ENCODE results near the gene CACNA1F.

The CACNA1F gene

GRCh38 chrX:49247916-49248811 lies 15.0 kb upstream of the CACNA1F start:
- no peaks in the 10 kb centered on the region for H3K4me1 ChIP-seq (ENCODE audit: control insufficient read depth, insufficient read depth, low read length, poor library complexity, severe bottlenecking)
- H3K36me3 ChIP-seq (ENCODE audit: control insufficient read depth, insufficient read depth, low read length), result peaks cover 24% of the 10 kb centered on the region
- no peak overlapping the region for H3K4me3 ChIP-seq (ENCODE audit: insufficient read depth, low read depth, low read length, poor library complexity, severe bottlenecking)
- H3K9me3 ChIP-seq (ENCODE audit: control insufficient read depth, low read length), result no peaks in the 10 kb centered on the region
- H3K27ac ChIP-seq (ENCODE audit: insufficient read depth, low read length, poor library complexity, severe bottlenecking), result no peak overlapping the region
- no peak for DNase-seq
- no peaks in the 10 kb centered on the region for H3K27me3 ChIP-seq (replicated peaks; ENCODE audit: control insufficient read depth, insufficient read depth, low read length, poor library complexity, severe bottlenecking)

DNA sequence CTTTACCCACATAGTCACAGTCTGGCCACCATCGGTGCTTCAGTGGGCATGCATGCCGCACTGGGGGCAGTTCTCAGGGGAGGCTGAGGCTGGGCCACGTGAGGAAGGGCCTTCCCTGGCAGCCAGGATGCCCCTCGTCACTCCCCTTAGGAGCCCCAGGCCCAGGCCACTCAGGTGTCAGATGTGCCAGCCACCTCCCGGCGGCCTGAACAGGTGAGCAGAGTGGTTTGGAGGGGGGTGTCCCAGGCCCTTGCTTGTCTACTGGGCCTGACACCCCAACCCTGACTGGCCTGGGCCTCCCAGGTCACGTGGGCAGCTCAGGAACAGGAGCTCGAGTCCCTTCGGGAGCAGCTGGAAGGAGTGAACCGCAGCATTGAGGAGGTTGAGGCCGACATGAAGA lies 14.2 kb upstream of the CACNA1F start:
- no peak for DNase-seq
- H3K36me3 ChIP-seq (ENCODE audit: control insufficient read depth, insufficient read depth, low read length), result peaks cover 26% of the 10 kb centered on the region
- no peak overlapping the region for H3K4me3 ChIP-seq (ENCODE audit: insufficient read depth, low read depth, low read length, poor library complexity, severe bottlenecking)
- no peaks in the 10 kb centered on the region for H3K4me1 ChIP-seq (ENCODE audit: control insufficient read depth, insufficient read depth, low read length, poor library complexity, severe bottlenecking)
- H3K27ac ChIP-seq (ENCODE audit: insufficient read depth, low read length, poor library complexity, severe bottlenecking), result no peak overlapping the region
- no peaks in the 10 kb centered on the region for H3K9me3 ChIP-seq (ENCODE audit: control insufficient read depth, low read length)
- H3K27me3 ChIP-seq (replicated peaks; ENCODE audit: control insufficient read depth, insufficient read depth, low read length, poor library complexity, severe bottlenecking), result no peaks in the 10 kb centered on the region

DNA sequence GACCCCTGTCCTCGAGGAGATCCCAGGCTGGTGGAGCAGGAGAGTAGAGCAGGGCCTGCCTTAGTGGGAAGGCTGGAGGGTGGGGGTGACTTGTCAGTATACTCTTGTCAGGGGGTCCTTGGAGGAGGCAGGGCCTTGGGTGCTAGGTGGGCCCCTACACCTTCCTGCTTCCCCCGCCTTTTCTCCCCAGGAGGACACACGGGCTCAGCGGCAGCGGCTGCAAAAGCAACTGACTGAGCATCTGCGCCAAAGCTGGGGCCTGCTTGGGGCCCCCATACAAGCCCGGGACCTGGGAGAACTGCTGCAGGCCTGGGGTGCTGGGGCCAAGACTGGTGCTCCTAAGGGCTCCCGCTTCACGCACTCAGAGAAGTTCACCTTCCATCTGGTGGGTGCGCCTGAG lies 13.4 kb upstream of the CACNA1F start:
- Histone ChIP-seq H3K36me3 (ENCODE audit: control insufficient read depth, insufficient read depth, low read length) (peaks cover 26% of the 10 kb centered on the region), H3K27ac (ENCODE audit: insufficient read depth, low read length, poor library complexity, severe bottlenecking) (no peak overlapping the region), H3K27me3 (replicated peaks; ENCODE audit: control insufficient read depth, insufficient read depth, low read length, poor library complexity, severe bottlenecking) (no peaks in the 10 kb centered on the region), H3K9me3 (ENCODE audit: control insufficient read depth, low read length) (no peaks in the 10 kb centered on the region), H3K4me3 (ENCODE audit: insufficient read depth, low read depth, low read length, poor library complexity, severe bottlenecking) (no peak overlapping the region), H3K4me1 (ENCODE audit: control insufficient read depth, insufficient read depth, low read length, poor library complexity, severe bottlenecking) (no peaks in the 10 kb centered on the region)
- DNase-seq, result no peak

- no peaks in the 10 kb centered on the region for H3K27me3 ChIP-seq (replicated peaks; ENCODE audit: control insufficient read depth, insufficient read depth, low read length, poor library complexity, severe bottlenecking)
- no peak for DNase-seq
- H3K4me3 ChIP-seq (ENCODE audit: insufficient read depth, low read depth, low read length, poor library complexity, severe bottlenecking), result no peak overlapping the region
- peaks cover 22% of the 10 kb centered on the region for H3K36me3 ChIP-seq (ENCODE audit: control insufficient read depth, insufficient read depth, low read length)
- no peak overlapping the region for H3K27ac ChIP-seq (ENCODE audit: insufficient read depth, low read length, poor library complexity, severe bottlenecking)
- no peaks in the 10 kb centered on the region for H3K9me3 ChIP-seq (ENCODE audit: control insufficient read depth, low read length)
- H3K4me1 ChIP-seq (ENCODE audit: control insufficient read depth, insufficient read depth, low read length, poor library complexity, severe bottlenecking), result no peaks in the 10 kb centered on the region
Observed at GRCh38 chrX:49244207-49244606, 11.1 kb upstream of the CACNA1F start.

- no peaks in the 10 kb centered on the region for H3K4me1 ChIP-seq (ENCODE audit: control insufficient read depth, insufficient read depth, low read length, poor library complexity, severe bottlenecking)
- DNase-seq, result no peak
- no peak overlapping the region for H3K4me3 ChIP-seq (ENCODE audit: insufficient read depth, low read depth, low read length, poor library complexity, severe bottlenecking)
- H3K27ac ChIP-seq (ENCODE audit: insufficient read depth, low read length, poor library complexity, severe bottlenecking), result no peak overlapping the region
- peaks cover 18% of the 10 kb centered on the region for H3K36me3 ChIP-seq (ENCODE audit: control insufficient read depth, insufficient read depth, low read length)
- H3K9me3 ChIP-seq (ENCODE audit: control insufficient read depth, low read length), result no peaks in the 10 kb centered on the region
- H3K27me3 ChIP-seq (replicated peaks; ENCODE audit: control insufficient read depth, insufficient read depth, low read length, poor library complexity, severe bottlenecking), result no peaks in the 10 kb centered on the region
Observed at GRCh38 chrX:49243166-49243565, 10.0 kb upstream of the CACNA1F start.

GRCh38 chrX:49242545-49243066 lies 9.5 kb upstream of the CACNA1F start:
- H3K9me3 ChIP-seq (ENCODE audit: control insufficient read depth, low read length), result no peaks in the 10 kb centered on the region
- H3K4me3 ChIP-seq (ENCODE audit: insufficient read depth, low read depth, low read length, poor library complexity, severe bottlenecking), result no peak overlapping the region
- H3K36me3 ChIP-seq (ENCODE audit: control insufficient read depth, insufficient read depth, low read length), result peaks cover 14% of the 10 kb centered on the region
- no peaks in the 10 kb centered on the region for H3K4me1 ChIP-seq (ENCODE audit: control insufficient read depth, insufficient read depth, low read length, poor library complexity, severe bottlenecking)
- H3K27ac ChIP-seq (ENCODE audit: insufficient read depth, low read length, poor library complexity, severe bottlenecking), result no peak overlapping the region
- DNase-seq, result no peak
- no peaks in the 10 kb centered on the region for H3K27me3 ChIP-seq (replicated peaks; ENCODE audit: control insufficient read depth, insufficient read depth, low read length, poor library complexity, severe bottlenecking)

DNA sequence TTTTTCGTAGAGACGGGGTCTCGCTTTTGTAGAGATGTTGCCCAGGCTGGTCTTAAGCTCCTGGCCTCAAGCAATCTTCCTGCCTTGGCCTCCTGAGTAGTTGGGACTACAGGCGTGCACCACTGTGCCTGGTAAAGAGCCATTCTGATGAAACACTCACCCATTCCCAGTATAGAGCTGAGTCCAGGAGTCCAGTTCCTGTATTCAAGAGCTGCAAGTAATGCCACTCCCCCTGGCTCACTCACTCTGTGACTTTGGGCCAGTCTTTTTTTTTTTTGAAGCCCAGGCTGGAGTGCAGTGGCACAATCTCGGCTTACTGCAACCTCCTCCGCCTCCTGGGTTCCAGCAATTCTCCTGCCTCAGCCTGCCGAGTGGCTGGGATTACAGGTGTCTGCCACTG lies 5.6 kb upstream of the CACNA1F start:
- Histone ChIP-seq H3K27ac (ENCODE audit: insufficient read depth, low read length, poor library complexity, severe bottlenecking) (no peak overlapping the region), H3K4me3 (ENCODE audit: insufficient read depth, low read depth, low read length, poor library complexity, severe bottlenecking) (no peak overlapping the region), H3K36me3 (ENCODE audit: control insufficient read depth, insufficient read depth, low read length) (peaks cover 5% of the 10 kb centered on the region), H3K9me3 (ENCODE audit: control insufficient read depth, low read length) (no peaks in the 10 kb centered on the region), H3K27me3 (replicated peaks; ENCODE audit: control insufficient read depth, insufficient read depth, low read length, poor library complexity, severe bottlenecking) (no peaks in the 10 kb centered on the region), H3K4me1 (ENCODE audit: control insufficient read depth, insufficient read depth, low read length, poor library complexity, severe bottlenecking) (no peaks in the 10 kb centered on the region)
- DNase-seq, result no peak

GRCh38 chrX:49237060-49237459 lies 3.9 kb upstream of the CACNA1F start:
- Histone ChIP-seq H3K27ac (ENCODE audit: insufficient read depth, low read length, poor library complexity, severe bottlenecking) (no peak overlapping the region), H3K9me3 (ENCODE audit: control insufficient read depth, low read length) (no peaks in the 10 kb centered on the region), H3K4me1 (ENCODE audit: control insufficient read depth, insufficient read depth, low read length, poor library complexity, severe bottlenecking) (no peaks in the 10 kb centered on the region), H3K36me3 (ENCODE audit: control insufficient read depth, insufficient read depth, low read length) (no peaks in the 10 kb centered on the region), H3K4me3 (ENCODE audit: insufficient read depth, low read depth, low read length, poor library complexity, severe bottlenecking) (no peak overlapping the region), H3K27me3 (replicated peaks; ENCODE audit: control insufficient read depth, insufficient read depth, low read length, poor library complexity, severe bottlenecking) (no peaks in the 10 kb centered on the region)
- no peak for DNase-seq

DNA sequence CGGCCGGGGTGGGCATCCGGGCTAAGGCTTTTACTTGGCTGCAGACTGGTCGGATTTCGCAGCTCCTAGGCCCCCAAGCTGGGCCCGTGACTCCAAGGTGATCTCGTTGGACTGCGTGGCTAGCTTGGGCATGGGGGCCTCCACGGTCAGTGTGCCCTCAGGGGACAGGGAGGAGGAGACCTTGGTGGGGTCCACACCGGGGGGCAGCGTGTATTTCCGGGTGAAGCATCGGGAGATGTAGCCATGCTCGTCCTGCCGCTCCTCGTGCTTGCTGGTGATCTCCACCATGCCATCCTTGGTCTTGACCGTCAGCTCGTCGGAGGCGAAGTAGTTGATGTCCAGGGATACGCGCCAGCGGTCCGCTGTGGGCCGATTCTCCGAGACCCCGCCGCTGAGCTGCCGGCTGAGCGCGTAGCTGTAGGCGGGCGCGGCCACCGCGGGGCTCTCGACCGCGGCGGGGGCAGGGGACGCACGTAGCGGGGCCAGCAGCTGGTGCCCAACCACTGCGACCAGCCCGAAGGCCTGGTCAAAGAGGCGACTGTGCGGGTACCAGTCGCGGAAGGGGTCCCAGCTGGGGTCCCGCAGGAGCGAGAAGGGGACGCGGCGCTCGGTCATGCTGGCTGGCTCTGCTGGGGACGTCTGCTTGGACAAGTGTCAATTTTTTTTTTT lies 881 bp upstream of the CACNA1F start:
- no peaks in the 10 kb centered on the region for H3K27me3 ChIP-seq (replicated peaks; ENCODE audit: control insufficient read depth, insufficient read depth, low read length, poor library complexity, severe bottlenecking)
- no peaks in the 10 kb centered on the region for H3K9me3 ChIP-seq (ENCODE audit: control insufficient read depth, low read length)
- H3K36me3 ChIP-seq (ENCODE audit: control insufficient read depth, insufficient read depth, low read length), result no peaks in the 10 kb centered on the region
- H3K4me3 ChIP-seq (ENCODE audit: insufficient read depth, low read depth, low read length, poor library complexity, severe bottlenecking), result no peak overlapping the region
- peaks cover 3% of the 10 kb centered on the region for H3K4me1 ChIP-seq (ENCODE audit: control insufficient read depth, insufficient read depth, low read length, poor library complexity, severe bottlenecking)
- DNase-seq, result no peak
- H3K27ac ChIP-seq (ENCODE audit: insufficient read depth, low read length, poor library complexity, severe bottlenecking), result no peak overlapping the region

- DNase-seq, result no peak
- Histone ChIP-seq H3K27me3 (replicated peaks; ENCODE audit: control insufficient read depth, insufficient read depth, low read length, poor library complexity, severe bottlenecking) (no peaks in the 10 kb centered on the region), H3K27ac (ENCODE audit: insufficient read depth, low read length, poor library complexity, severe bottlenecking) (no peak overlapping the region), H3K4me1 (ENCODE audit: control insufficient read depth, insufficient read depth, low read length, poor library complexity, severe bottlenecking) (peaks cover 3% of the 10 kb centered on the region), H3K9me3 (ENCODE audit: control insufficient read depth, low read length) (no peaks in the 10 kb centered on the region), H3K4me3 (ENCODE audit: insufficient read depth, low read depth, low read length, poor library complexity, severe bottlenecking) (no peak overlapping the region), H3K36me3 (ENCODE audit: control insufficient read depth, insufficient read depth, low read length) (no peaks in the 10 kb centered on the region)
Observed at GRCh38 chrX:49232525-49232924, 615 bp downstream of the CACNA1F start.

Data from effector memory CD4-positive, alpha-beta T cell (primary cell).